Amniotic epithelial cell (primary cell): ENCODE measurements around the gene TMED9.
"Not testable (repeated sequence)": the region's sequence is repeated elsewhere in the genome, so short reads cannot be mapped to it uniquely, and the experiment has no call there.

Experiments used
- DNase-seq: peaks from one replicate; pipeline ENCODE4 v3.0.0-alpha.2; 2010; ENCODE audit warnings: low read depth

Gene TMED9

GRCh38 chr5:177606071-177607051 is 14.4 kb downstream of the TMED9 start:
- DNase-seq = no peak

GRCh38 chr5:177607115-177607451 is 15.1 kb downstream of the TMED9 start:
- no peak for DNase-seq

- DNase-seq = peak; percentile 88
These were observed 15.6 kb downstream of the TMED9 start for GRCh38 chr5:177607452-177608192.

GRCh38 chr5:177608243-177609075 is 16.5 kb downstream of the TMED9 start:
- no peak for DNase-seq

GRCh38 chr5:177609076-177610059 is 17.4 kb downstream of the TMED9 start:
- DNase-seq = no peak

- DNase-seq = peak; percentile 42
These were observed 18.2 kb downstream of the TMED9 start for GRCh38 chr5:177610131-177610769.

- no peak for DNase-seq
These were observed 18.9 kb downstream of the TMED9 start for GRCh38 chr5:177610770-177611445.

GRCh38 chr5:177611446-177612214 is 19.6 kb downstream of the TMED9 start:
- no peak for DNase-seq

- no peak for DNase-seq
These were observed 20.2 kb downstream of the TMED9 start for GRCh38 chr5:177612215-177612673.

GRCh38 chr5:177620560-177620959 is 28.6 kb downstream of the TMED9 start:
- no peak for DNase-seq

- DNase-seq = not testable (repeated sequence)
These were observed 32.2 kb downstream of the TMED9 start for GRCh38 chr5:177624172-177624571.

GRCh38 chr5:177630186-177630585 is 38.2 kb downstream of the TMED9 start:
- peak; percentile 77 for DNase-seq

GRCh38 chr5:177634912-177635311 is 42.9 kb downstream of the TMED9 start:
- DNase-seq = not testable (repeated sequence)

- not testable (repeated sequence) for DNase-seq
These were observed 53.5 kb downstream of the TMED9 start for GRCh38 chr5:177645462-177645861.
